ENCODE results near the gene JOSD1.

DNA sequence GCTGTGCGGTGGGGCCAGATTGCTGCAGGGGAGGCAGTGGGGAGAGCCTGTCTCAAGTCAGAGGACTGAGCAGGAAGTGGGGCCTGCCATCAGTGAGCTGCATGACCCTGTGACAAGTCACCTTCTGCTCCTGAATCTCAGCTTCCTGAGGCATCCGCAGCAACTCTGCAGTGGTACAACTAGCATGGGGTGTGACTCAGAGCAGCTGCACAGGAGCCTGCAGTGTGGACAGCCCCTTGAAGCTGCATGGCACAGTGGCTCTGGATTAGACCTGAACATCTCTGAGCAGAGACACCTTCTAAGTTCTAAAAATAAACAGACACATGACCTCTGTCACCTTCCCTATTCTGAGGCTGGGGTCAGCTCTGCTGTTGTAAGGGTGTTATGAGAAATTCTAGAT is 62.5 kb downstream of the JOSD1 start:
- no peak for TF ChIP-seq EP300 (IDR thresholded peaks at IDR 0.05)
- TF ChIP-seq, protein P1, sequence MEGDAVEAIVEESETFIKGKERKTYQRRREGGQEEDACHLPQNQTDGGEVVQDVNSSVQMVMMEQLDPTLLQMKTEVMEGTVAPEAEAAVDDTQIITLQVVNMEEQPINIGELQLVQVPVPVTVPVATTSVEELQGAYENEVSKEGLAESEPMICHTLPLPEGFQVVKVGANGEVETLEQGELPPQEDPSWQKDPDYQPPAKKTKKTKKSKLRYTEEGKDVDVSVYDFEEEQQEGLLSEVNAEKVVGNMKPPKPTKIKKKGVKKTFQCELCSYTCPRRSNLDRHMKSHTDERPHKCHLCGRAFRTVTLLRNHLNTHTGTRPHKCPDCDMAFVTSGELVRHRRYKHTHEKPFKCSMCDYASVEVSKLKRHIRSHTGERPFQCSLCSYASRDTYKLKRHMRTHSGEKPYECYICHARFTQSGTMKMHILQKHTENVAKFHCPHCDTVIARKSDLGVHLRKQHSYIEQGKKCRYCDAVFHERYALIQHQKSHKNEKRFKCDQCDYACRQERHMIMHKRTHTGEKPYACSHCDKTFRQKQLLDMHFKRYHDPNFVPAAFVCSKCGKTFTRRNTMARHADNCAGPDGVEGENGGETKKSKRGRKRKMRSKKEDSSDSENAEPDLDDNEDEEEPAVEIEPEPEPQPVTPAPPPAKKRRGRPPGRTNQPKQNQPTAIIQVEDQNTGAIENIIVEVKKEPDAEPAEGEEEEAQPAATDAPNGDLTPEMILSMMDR (IDR thresholded peaks at IDR 0.05), result no peak
